ENCODE data around the gene MBTPS1. TPM values are rescaled to one million over a fixed set of nuclear protein-coding genes. Genes with fewer than 3 reads are reported as not detected.

MBTPS1 gene
- total RNA-seq, 1 donor from 2014 or later: 95.6 TPM

GRCh38 chr16:84054916-84055315, 61.8 kb downstream of the MBTPS1 start:
- intact Hi-C loops (cut with DNase I): no loop called here
- H3K27ac ChIP-seq: no peak overlapping the region
- no peaks in the 10 kb centered on the region for H3K9me3 ChIP-seq
- no peak overlapping the region for H3K4me3 ChIP-seq
- no peak for TF ChIP-seq CTCF (IDR thresholded peaks at IDR 0.05)
- H3K27me3 ChIP-seq: no peaks in the 10 kb centered on the region
- H3K36me3 ChIP-seq: peaks cover 73 to 88% of the 10 kb centered on the region in 2 donors
- H3K4me1 ChIP-seq: no peaks in the 10 kb centered on the region
- DNase-seq (ENCODE audit: low spot score in 2 of 2): no peak

GRCh38 chr16:84054271-84054670, 62.5 kb downstream of the MBTPS1 start:
- Histone ChIP-seq H3K4me3 (no peak overlapping the region), H3K4me1 (no peaks in the 10 kb centered on the region), H3K36me3 (peaks cover 67 to 88% of the 10 kb centered on the region in 2 donors), H3K27me3 (no peaks in the 10 kb centered on the region), H3K27ac (no peak overlapping the region), H3K9me3 (no peaks in the 10 kb centered on the region)
- DNase-seq (ENCODE audit: low spot score in 2 of 2): peak in 1 of 2 donors; percentile 52
- intact Hi-C loops (cut with DNase I): no loop called here
- TF ChIP-seq CTCF (IDR thresholded peaks at IDR 0.05): no peak

- intact Hi-C loops (cut with DNase I): no loop called here
- no peaks in the 10 kb centered on the region for H3K4me1 ChIP-seq
Measured at GRCh38 chr16:84053237-84053636, 63.5 kb downstream of the MBTPS1 start.

GRCh38 chr16:84052071-84052622, 64.6 kb downstream of the MBTPS1 start:
- Histone ChIP-seq H3K4me1 (no peaks in the 10 kb centered on the region), H3K36me3 (peaks cover 47 to 77% of the 10 kb centered on the region in 2 donors), H3K27ac (no peak overlapping the region), H3K9me3 (no peaks in the 10 kb centered on the region), H3K27me3 (no peaks in the 10 kb centered on the region), H3K4me3 (no peak overlapping the region)
- TF ChIP-seq CTCF (IDR thresholded peaks at IDR 0.05): no peak
- DNase-seq (ENCODE audit: low spot score in 2 of 2): peak in 1 of 2 donors; percentile 33
- intact Hi-C loops (cut with DNase I): no loop called here

More at GRCh38 chr16:84053237-84053636, 63.5 kb downstream of the MBTPS1 start:
- H3K4me3 ChIP-seq: no peak overlapping the region
- H3K27ac ChIP-seq: no peak overlapping the region
- DNase-seq (ENCODE audit: low spot score in 2 of 2): peak in 1 of 2 donors; percentile 30
- H3K27me3 ChIP-seq: no peaks in the 10 kb centered on the region
- H3K9me3 ChIP-seq: no peaks in the 10 kb centered on the region
- H3K36me3 ChIP-seq: peaks cover 58 to 86% of the 10 kb centered on the region in 2 donors
- no peak for TF ChIP-seq CTCF (IDR thresholded peaks at IDR 0.05)

- H3K36me3 ChIP-seq: peaks cover 29 to 59% of the 10 kb centered on the region in 2 donors
- no peak overlapping the region for H3K4me3 ChIP-seq
- intact Hi-C loops (cut with DNase I): no loop called here
- no peak overlapping the region for H3K27ac ChIP-seq
- H3K27me3 ChIP-seq: no peaks in the 10 kb centered on the region
- H3K9me3 ChIP-seq: no peaks in the 10 kb centered on the region
- H3K4me1 ChIP-seq: no peaks in the 10 kb centered on the region
- no peak for TF ChIP-seq CTCF (IDR thresholded peaks at IDR 0.05)
- DNase-seq (ENCODE audit: low spot score in 2 of 2): no peak
Measured at GRCh38 chr16:84050316-84050715, 66.4 kb downstream of the MBTPS1 start.

Measured in ascending aorta (tissue), 2 donors.